Measurements from ENCODE around the gene EEPD1. TPM values are rescaled to one million over a fixed set of nuclear protein-coding genes. Genes with fewer than 3 reads are reported as not detected.
"Not testable (repeated sequence)": the region's sequence is repeated elsewhere in the genome, so short reads cannot be mapped to it uniquely, and the experiment has no call there.

EEPD1 gene
- total and polyA plus RNA-seq, 12 donors, result 6.0 to 29.0 (median 9.4) TPM

DNA sequence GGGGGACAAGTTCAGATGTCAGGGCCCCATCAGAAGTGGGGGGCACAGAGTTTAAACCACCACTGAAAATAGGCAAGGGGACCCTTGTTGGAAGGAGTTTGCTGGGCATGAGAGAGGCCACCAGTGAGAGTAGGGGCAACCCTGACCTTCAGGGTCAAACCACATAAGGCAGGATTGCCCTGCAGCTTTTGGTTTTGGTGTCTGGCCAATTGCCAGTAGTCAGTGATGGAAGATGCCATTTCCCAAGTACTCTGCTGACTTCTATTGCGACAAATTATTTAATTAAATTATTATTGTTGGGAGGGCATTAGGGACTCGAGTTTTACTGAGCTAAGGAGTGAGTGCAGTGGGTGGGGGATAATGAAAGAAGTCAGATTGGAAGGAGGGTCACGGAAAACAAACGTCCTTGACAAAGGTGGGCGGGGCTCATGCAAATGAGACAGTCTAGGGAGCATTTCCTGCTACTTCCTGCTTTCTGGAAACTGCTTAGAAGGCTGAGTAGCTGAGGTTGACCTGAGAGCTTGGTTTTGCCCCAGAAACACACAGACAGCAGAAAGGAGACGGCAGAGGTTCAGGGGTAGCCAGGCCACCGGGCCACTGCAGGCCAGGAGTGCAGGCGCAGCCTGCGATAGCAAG lies 162.4 kb downstream of the EEPD1 start:
- peak in 2 of 7 donors; percentile 18 to 24 for DNase-seq
- no peaks in the 10 kb centered on the region for H3K27me3 ChIP-seq
- H3K4me1 ChIP-seq (replicated peaks in 1 of 2), result no peaks in the 10 kb centered on the region
- 57 to 67% (median 61%) methylated on average over 8 to 9 of the region's 9 CpGs for WGBS, 4 donors
- no peak overlapping the region for H3K4me3 ChIP-seq
- no peak for TF ChIP-seq POLR2A (IDR thresholded peaks at IDR 0.05)
- TF ChIP-seq, protein P1, sequence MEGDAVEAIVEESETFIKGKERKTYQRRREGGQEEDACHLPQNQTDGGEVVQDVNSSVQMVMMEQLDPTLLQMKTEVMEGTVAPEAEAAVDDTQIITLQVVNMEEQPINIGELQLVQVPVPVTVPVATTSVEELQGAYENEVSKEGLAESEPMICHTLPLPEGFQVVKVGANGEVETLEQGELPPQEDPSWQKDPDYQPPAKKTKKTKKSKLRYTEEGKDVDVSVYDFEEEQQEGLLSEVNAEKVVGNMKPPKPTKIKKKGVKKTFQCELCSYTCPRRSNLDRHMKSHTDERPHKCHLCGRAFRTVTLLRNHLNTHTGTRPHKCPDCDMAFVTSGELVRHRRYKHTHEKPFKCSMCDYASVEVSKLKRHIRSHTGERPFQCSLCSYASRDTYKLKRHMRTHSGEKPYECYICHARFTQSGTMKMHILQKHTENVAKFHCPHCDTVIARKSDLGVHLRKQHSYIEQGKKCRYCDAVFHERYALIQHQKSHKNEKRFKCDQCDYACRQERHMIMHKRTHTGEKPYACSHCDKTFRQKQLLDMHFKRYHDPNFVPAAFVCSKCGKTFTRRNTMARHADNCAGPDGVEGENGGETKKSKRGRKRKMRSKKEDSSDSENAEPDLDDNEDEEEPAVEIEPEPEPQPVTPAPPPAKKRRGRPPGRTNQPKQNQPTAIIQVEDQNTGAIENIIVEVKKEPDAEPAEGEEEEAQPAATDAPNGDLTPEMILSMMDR (IDR thresholded peaks at IDR 0.05), result no peak
- H3K27ac ChIP-seq, result no peak overlapping the region
- intact Hi-C loops (cut with DNase I), result no loop called here
- H3K36me3 ChIP-seq (replicated peaks in 1 of 2), result no peaks in the 10 kb centered on the region
- H3K9me3 ChIP-seq (replicated peaks in 1 of 3), result no peaks in the 10 kb centered on the region

DNA sequence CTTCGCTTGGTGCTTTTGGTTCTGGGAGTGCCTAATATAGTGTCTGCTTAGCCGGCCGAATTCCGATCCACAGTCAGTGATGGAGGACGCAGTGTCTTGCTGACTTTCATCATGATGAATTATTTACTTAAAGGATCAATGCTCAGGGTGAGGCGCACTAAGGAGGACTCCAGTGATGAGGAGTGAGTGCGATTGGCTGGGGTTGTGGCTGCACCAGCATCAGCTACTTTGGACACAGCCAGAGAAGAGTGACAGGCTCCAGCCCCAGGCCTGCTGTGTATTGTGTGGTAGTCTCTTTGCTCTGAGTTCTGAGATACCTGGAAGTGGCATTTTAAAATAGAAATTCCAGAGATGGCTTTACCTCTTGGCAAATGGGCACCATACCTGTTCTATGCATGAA lies 163.3 kb downstream of the EEPD1 start:
- intact Hi-C loops (cut with DNase I), result no loop called here

DNA sequence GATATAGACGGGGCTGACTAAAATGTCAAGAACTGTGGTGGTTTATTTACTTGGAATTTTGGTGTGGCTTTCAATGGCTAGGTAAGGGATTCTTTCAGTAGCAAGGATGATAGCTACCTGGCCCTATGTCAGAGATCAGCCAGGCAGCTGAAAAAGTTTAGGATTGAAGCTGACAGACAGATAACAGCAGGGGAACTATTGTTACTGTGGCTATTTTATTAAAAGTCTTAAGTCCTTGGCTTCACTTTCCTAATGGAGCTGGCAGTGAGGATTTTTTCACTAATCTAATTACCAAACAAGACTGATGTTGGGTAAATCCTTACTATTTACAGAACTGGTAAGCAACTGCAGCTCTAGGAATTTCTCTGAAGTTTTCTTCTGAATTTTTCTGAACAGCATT lies 164.2 kb downstream of the EEPD1 start:
- H3K4me3 ChIP-seq, result no peak overlapping the region
- intact Hi-C loops (cut with DNase I), result no loop called here
- TF ChIP-seq, protein P1 (IDR thresholded peaks at IDR 0.05), result no peak
- TF ChIP-seq POLR2A (IDR thresholded peaks at IDR 0.05), result no peak

More for the DNA sequence above, 163.3 kb downstream of the EEPD1 start:
- no peaks in the 10 kb centered on the region for H3K36me3 ChIP-seq (replicated peaks in 1 of 2)
- H3K4me1 ChIP-seq (replicated peaks in 1 of 2), result no peaks in the 10 kb centered on the region
- H3K27me3 ChIP-seq, result no peaks in the 10 kb centered on the region
- no peak for TF ChIP-seq POLR2A (IDR thresholded peaks at IDR 0.05)
- TF ChIP-seq, protein P1 (IDR thresholded peaks at IDR 0.05), result no peak
- H3K27ac ChIP-seq, result no peak overlapping the region
- no peaks in the 10 kb centered on the region for H3K9me3 ChIP-seq (replicated peaks in 1 of 3)
- H3K4me3 ChIP-seq, result no peak overlapping the region
- WGBS, 4 donors, result 98 to 100% (median 98%) methylated on average over 7 of the region's 7 CpGs
- DNase-seq, result peak in 1 of 7 donors; percentile 8

DNA sequence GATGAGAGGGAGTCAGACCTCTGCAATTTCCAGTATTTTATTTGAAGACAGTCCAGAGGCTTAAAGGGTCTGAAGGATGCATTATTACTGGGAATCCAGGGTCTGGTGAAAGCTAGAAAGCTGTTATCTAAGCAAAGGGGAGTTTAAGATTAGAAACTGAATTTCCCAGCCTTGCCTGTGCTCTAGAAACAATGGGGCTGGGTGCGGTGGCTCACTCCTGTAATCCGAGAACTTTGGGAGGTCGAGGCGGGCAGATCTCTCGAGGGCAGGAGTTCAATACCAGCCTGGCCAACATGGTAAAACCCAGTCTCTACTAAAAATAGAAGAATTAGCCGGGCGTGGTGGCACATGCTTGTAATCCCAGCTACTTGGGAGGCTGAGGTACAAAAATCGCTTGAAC lies 165.1 kb downstream of the EEPD1 start:
- Histone ChIP-seq H3K36me3 (replicated peaks in 1 of 2) (no peaks in the 10 kb centered on the region), H3K4me1 (replicated peaks in 1 of 2) (no peaks in the 10 kb centered on the region), H3K27me3 (no peaks in the 10 kb centered on the region), H3K9me3 (replicated peaks in 1 of 3) (no peaks in the 10 kb centered on the region), H3K27ac (no peak overlapping the region), H3K4me3 (no peak overlapping the region)
- TF ChIP-seq, protein P1 (IDR thresholded peaks at IDR 0.05), result no peak
- TF ChIP-seq POLR2A (IDR thresholded peaks at IDR 0.05), result no peak
- 76 to 83% (median 80%) methylated on average over 8 of the region's 8 CpGs for WGBS, 4 donors
- intact Hi-C loops (cut with DNase I), result no loop called here
- DNase-seq, result peak in 1 of 7 donors; percentile 16

More for the DNA sequence above, 164.2 kb downstream of the EEPD1 start:
- Histone ChIP-seq H3K27ac (no peak overlapping the region), H3K4me1 (replicated peaks in 1 of 2) (no peaks in the 10 kb centered on the region), H3K9me3 (replicated peaks in 1 of 3) (no peaks in the 10 kb centered on the region), H3K36me3 (replicated peaks in 1 of 2) (no peaks in the 10 kb centered on the region), H3K27me3 (no peaks in the 10 kb centered on the region)
- 73 to 96% (median 81%) methylated on average over 1 of the region's 1 CpG for WGBS, 4 donors
- no peak for DNase-seq

DNA sequence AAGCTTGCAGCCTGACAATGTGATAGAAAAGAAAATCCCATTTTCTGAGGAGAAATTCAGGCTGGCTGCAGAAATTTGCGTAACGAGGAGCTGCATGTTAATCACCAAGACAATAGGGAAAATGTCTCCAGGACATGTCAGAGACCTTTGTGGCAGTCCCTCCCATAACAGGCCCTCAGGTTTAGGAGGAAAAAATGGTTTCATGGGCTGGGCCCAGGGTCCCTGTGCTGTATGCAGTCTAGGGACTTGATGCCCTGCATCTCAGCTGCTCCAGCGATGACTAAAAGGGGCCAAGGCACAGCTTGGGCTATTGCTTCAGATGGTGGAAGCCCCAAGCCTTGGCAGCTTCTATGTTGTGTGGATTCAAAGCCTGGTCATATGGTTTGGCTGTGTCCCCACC lies 168.2 kb downstream of the EEPD1 start:
- H3K27me3 ChIP-seq; H3K9me3 ChIP-seq (replicated peaks in 1 of 3); H3K27ac ChIP-seq; H3K4me3 ChIP-seq; DNase-seq; H3K4me1 ChIP-seq (replicated peaks in 1 of 2); H3K36me3 ChIP-seq (replicated peaks in 1 of 2): not testable (repeated sequence)
- intact Hi-C loops (cut with DNase I), result loop anchor here in 1 of 2 donors (2.0 kb wide), 1 partner anchor 336 kb away; no protein-coding TSS in a partner anchor
- 92 to 100% (median 96%) methylated on average over 2 to 3 of the region's 3 CpGs for WGBS, 4 donors
